Activated CD8-positive, alpha-beta memory T cell treated with anti-CD3 and anti-CD28 coated beads, Interleukin-2, amount 50 U/mL, for 48 hours (primary cell): ENCODE data around the gene TMEM87B.
"Not testable (repeated sequence)": the region's sequence is repeated elsewhere in the genome, so short reads cannot be mapped to it uniquely, and the experiment has no call there.

Source experiments
- DNase-seq: peaks from one replicate; pipeline ENCODE4 v3.0.0-alpha.2; 2020

TMEM87B gene

GRCh38 chr2:112034924-112035323 is 20.1 kb upstream of the TMEM87B start:
- no peak for DNase-seq

DNA sequence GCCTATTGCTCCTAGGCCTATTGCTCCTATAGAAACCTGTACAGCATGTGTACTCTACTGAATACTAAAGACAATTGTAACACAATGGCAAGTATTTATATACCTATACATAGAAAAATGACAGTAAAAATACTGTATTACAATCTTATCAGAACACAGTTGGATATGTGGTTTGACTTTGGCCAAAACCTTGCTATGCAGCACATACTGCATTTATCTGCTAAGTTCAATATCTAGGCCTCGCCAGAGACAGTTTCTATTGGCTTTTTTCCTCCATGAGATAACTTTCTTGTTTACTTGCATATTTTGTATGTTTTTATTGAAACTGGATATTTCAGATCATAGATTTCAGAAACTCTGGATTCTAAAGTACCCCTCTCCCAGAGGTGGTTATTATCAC is 19.3 kb upstream of the TMEM87B start:
- no peak for DNase-seq

- not testable (repeated sequence) for DNase-seq
These were observed 15.5 kb upstream of the TMEM87B start for GRCh38 chr2:112039556-112039955.

- DNase-seq = not testable (repeated sequence)
These were observed 15.0 kb upstream of the TMEM87B start for GRCh38 chr2:112040066-112040465.

DNA sequence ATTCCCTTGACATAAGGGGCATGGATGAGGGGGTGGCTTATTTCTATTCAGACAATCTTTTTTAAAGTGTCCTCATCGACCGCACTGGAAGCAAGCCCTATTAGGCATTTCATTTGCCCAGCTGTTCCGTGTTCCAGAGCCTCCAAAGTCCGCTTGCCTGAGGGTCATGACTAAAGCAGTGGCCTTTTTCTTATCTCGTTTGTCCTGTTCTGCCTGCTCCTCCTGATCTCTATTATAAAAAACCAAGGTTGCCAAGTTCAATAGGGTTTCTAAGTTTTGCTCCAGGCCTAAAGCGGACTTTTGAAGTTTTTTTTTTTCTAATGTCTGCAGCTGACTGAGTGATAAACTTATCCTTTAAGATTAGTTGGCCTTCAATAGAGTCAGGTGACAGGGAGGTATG is 13.6 kb upstream of the TMEM87B start:
- not testable (repeated sequence) for DNase-seq

DNA sequence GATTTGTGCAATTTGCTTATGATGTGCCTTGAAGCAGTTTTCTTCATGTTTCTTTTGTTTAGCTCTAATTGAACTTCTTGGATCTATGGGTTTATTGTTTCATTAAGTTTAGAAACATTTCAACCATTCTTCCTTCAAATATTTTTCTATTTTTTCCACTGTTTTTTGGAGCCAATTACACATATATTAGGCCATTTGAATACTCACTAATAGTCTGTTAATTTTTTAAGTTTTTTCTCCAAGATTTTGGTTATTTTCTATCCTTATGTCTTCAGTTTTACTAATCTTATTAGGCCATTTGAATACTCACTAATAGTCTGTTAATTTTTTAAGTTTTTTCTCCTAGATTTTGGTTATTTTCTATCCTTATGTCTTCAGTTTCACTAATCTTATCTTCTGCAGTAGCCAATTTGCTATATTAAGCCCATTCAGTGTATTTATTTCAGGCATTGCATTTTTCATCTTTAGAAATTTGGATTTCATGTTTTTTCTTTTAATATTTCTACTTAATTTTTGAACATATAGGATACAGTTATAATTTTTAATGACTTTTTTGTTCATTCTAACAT is 9.5 kb upstream of the TMEM87B start:
- no peak for DNase-seq

- no peak for DNase-seq
These were observed 8.8 kb upstream of the TMEM87B start for GRCh38 chr2:112046231-112046630.

DNA sequence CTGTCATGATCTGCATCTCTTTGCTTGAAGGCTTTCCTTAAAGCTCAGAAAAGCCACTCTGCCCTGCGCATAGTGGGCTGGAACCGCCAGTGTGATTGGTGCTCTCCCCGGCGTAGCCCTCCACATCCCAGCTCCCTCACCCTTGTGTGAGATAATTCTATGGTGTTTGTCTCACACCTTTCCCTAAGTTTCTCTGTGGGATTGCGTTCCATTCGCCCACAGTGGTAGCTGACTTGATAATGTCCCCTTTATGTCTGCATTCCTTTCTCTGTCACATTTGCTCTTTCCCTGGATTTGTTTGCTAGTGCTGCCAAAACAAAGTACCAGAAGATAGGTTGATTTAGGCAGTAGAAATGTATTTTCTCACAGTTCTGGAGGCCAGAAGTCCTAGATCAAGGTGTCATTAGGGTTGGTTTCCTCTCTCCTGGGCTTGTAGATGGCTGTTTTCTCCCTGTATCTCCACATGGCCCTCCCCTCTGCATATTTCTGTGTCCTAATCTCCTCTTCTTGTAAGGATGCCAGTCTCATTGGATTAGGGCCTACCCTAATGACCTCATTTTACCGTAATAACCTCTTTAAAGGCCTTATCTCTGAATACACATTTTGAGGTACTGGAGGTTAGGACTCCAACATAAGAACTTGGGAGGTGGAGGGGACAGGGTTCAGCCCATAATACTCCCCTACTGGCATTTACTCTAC is 7.4 kb upstream of the TMEM87B start:
- DNase-seq = no peak

DNA sequence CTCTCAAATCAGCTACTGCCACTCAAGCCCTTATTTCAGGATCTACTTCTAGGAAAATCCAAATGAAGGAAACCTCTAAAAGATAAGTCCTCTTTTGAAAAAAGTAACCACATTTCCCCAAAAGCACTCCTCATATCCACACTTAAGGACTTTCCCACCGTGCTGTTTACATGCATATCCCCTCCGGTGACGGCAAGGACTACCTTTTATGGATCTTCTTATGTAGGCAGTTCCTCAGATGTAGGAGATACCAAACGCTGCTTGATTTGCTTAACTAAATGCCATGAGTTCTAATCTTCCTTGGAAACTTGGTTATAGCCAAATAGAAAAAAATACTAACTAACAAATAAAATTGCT is 6.9 kb upstream of the TMEM87B start:
- DNase-seq = no peak

GRCh38 chr2:112048887-112049286 is 6.2 kb upstream of the TMEM87B start:
- DNase-seq = no peak

DNA sequence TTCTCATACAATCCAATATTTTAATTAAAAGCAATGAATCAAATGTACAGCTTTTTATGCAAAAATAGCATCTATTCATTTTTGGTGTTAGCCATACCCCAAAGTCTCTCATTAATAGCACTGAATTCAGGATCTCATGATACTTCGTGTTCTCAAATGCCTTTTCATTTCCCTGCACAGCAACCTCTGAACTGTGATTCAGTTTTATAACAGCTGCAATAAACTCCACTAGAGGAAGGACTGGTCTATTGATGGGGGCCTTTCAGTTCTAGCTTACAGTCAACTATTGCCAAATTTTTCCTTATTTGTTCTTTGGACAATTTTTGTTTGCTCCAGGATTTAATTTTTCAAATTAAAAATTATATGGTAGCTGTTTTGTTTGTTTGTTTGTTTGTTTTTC is 4.8 kb upstream of the TMEM87B start:
- no peak for DNase-seq

DNA sequence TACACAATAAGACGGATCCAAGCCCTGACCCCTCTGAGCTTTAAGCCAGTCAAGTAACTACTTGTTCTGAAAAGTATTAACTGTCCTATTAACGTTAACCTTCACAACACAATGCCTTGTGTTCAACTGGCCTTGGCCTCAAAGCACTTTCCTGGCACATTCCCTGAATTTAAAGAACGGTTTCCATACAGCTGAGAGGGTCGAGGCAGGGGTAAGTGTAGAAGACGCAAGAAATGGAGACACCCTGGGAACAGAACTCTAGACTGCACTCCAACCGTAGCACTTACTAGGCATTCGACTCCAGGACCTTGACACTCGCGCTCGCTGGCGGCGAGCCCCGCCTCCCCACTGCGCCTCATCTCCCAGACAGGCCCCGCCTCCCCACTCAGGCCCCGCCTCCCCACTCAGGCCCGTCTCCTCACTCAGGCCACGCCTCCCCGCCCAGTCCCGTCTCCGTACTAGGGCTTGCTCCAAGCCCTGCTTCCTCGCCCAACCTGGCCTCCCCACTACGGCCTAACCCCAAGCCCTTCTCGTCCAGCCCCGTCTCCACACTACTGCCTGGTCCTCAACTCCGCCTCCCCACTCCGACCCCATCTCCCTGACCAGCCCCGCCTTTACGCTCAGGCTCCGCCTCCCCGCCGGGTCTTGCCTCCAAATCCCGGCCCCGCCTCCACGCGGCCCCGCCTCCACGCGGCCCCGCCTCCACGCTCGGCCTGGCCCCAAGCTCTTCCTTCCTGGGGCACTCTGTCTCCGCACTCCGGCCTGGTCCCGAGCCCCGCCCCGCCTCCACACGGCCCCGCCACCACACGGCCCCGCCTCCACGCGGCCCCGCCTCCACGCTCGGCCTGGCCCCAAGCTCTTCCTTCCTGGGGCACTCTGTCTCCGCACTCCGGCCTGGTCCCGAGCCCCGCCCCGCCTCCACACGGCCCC is 887 bp upstream of the TMEM87B start:
- peak; percentile 97 for DNase-seq

DNA sequence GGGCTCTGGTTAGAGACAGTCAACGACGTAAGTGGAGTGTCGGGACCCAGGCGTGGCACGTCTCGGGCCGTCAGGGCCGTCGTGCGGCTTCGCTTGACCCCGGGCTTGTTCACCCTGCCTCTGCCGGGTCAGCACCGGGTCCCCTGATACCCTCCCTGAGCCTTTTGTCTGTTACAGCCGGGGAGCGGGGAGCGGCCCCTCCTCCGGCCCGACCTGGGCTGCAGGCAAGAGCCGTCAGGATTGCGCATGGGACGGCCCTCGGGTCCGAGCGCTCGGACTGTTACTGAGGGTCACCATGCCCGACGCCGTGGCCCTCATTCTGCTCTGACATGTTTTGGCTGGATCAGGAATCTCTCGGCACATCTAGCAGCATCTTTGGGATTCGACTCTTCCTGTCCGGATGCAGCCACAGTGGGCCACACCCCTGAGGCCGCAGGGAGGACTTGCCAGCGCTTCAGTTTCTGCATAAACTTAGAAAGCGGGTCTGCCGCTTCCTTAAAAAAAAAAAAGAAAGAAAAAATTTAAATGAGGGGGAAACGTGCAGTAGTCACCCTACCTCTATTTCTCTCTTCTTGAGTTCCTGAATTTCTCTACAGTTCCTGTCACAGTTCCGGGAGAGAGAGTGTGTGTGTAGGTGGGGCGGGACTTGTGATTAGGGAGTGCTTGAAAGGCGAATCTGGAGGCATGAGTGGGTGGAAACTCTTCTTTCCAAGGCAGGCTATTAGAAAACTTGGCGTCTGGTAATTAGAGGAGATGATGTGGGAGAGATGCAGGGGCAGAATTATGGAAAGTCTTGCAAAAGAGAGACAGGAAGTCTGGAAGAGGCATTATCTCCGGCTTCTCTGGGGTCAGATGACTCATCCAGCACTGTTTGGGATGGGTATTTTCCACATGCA is 909 bp downstream of the TMEM87B start:
- DNase-seq = peak; percentile 70

- DNase-seq = no peak
These were observed 1.5 kb downstream of the TMEM87B start for GRCh38 chr2:112056626-112056987.

DNA sequence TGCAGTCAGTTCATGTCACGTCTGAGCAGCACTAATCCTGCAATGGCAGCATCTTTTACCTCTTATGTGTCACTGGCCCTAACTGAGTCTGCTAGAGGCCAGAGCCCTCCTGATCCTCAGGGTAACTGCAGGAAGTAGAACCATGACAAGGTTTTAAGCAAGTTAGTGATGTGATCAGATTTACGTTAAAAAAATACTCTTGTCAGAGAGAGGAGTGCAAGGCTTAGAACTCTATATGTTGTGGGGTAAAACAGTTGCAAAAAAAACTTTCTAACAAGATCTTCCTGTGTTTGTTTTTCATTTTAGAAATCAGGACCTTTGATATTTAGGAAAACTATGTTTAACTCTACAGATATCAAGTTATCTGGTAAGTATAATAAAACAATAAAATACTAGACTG is 4.6 kb downstream of the TMEM87B start:
- DNase-seq = no peak

DNA sequence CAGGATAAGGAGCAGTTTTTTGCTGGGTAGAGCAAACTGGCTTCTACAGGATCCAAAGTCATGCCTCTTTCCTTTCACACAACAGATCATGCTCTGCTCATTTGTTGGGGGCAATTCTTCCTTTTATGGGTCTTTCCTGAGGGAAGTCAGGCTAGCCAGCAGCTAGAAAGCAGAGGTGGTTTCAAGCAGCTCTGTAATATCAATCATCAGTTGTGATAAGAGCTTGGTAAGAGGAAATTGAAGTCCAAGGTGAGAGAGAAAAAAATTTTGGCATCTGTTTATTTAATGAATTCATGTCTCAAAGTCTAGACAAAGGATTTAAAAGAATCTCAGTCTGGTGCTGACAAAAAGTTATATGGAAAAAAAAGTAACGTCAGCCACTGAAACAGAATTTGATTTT is 6.2 kb downstream of the TMEM87B start:
- no peak for DNase-seq

DNA sequence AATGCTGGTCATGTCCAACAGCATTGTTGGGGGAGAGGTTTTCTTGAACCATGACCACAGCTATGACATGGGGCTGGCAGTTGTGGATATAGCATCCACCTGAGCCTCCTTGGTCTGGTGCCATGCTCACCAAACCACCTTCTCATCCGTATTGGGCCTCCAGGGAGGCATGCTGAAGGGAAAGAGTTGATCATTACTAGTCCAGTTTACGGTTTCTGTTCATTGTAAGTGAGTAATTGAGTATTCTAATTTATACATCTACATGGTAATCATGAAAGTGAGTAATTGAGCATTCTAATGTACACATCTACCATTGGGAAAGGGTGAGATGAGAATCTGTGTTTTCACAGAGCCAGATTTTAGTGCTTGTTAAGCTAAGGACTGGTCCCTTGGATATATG is 6.8 kb downstream of the TMEM87B start:
- no peak for DNase-seq

DNA sequence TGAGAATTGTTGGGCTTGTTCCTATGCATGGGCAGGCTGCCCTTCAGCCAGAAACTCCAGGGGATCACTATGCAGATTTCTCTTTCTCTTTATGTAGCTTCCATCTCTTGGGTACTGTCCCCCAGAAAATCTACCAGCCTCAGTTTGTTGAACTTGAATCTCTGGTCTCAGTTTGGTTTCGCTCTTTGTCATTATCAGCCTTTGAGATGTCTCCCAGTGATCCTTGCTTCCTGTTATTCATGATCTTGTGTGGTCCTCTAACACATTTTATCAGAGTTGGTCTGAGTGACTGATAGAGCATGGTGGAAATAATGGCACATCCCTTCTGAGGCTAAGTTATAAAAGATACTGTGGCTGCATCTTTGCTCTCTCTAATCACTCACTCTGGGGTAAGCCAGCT is 7.8 kb downstream of the TMEM87B start:
- DNase-seq = no peak

- DNase-seq = no peak
These were observed 10.4 kb downstream of the TMEM87B start for GRCh38 chr2:112065486-112065885.

GRCh38 chr2:112065966-112066365 is 10.9 kb downstream of the TMEM87B start:
- no peak for DNase-seq

- DNase-seq = not testable (repeated sequence)
These were observed 14.7 kb downstream of the TMEM87B start for GRCh38 chr2:112069794-112070193.

DNA sequence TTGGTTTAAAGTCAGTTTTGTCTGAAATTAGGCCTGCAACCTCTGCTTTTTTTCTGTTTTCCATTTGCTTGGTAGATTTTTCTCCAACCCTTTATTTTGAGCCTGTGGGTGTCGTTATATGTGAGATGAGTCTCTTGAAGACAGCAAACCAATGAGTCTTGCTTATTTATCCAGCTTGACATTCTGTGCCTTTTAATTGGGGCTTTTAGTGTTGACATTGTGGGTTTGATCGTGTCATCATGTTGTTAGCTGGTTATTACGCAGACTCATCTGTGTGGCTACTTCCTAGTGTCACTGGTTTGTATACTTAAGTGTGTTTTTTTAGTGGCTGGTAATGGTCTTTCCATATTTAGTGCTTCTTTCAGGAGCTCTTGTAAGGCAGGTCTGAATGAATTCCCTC is 18.8 kb downstream of the TMEM87B start:
- no peak for DNase-seq

DNA sequence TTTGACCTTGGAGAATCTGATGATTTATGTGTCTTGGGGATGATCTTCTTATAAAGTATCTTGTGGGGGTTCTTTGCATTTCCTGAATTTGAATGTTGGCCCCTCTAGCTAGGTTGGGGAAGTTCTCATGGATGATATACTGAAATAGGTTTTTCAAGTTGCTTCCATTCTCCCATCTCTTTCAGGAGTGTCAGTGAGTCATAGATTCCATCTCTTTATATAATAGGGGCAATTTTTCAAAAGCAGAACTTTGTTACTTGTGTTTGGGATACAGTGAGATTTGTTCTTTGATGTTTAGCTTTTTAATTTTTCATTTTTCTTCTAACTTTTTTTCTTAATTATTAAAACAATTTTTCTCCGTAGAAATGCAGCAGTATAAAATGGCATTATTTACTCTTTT is 19.4 kb downstream of the TMEM87B start:
- no peak for DNase-seq
